Neuron (in vitro differentiated cells): ENCODE measurements around the gene MORC2.

Source experiments
- H2AFZ ChIP-seq: one replicate; pipeline ENCODE4 v1.6.1; 2013; ENCODE audit warnings: low read depth, mild to moderate bottlenecking, inconsistent platforms, low read length, moderate library complexity
- H3K27me3 ChIP-seq: one replicate; pipeline ENCODE4 v1.6.1; 2013; ENCODE audit warnings: low read length; ENCODE audit not compliant: insufficient read depth
- H3K36me3 ChIP-seq: one replicate; pipeline ENCODE4 v1.6.1; 2013; ENCODE audit warnings: low read length; ENCODE audit not compliant: insufficient read depth
- H3K4me1 ChIP-seq: one replicate; pipeline ENCODE4 v1.6.1; 2013; ENCODE audit warnings: low read length; ENCODE audit not compliant: insufficient read depth
- H3K4me3 ChIP-seq: 2 replicates; pipeline ENCODE4 v1.5.1; 2013; ENCODE audit warnings: mild to moderate bottlenecking, low read length, moderate library complexity
- H3K9me3 ChIP-seq: one replicate; pipeline ENCODE4 v1.6.1; 2013; ENCODE audit warnings: low read length

The MORC2 gene

DNA sequence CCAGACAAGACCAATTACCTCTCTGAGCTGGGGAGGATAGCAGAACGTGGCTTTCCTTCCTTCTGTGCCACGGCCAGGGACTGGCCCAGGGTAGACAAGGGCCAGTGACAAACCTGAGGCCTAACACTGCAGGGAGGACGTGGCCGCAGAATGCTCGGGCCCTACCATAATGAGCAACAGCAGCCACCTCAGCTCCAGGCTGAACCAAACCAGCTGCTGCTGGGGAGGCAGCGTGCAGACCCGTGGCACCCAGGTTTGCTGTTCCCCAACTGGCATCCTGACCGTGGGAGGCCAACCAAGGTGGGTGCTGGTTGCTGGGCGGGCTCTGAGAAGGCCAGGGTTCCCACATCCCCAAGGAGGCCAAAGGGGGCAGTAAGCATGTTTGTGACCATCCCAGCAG, 83.0 kb downstream of the MORC2 start:
- Histone ChIP-seq H3K36me3 (no peaks in the 10 kb centered on the region), H3K4me1 (no peaks in the 10 kb centered on the region), H3K27me3 (no peaks in the 10 kb centered on the region), H2AFZ (no peak overlapping the region), H3K9me3 (no peaks in the 10 kb centered on the region), H3K4me3 (no peak overlapping the region)

DNA sequence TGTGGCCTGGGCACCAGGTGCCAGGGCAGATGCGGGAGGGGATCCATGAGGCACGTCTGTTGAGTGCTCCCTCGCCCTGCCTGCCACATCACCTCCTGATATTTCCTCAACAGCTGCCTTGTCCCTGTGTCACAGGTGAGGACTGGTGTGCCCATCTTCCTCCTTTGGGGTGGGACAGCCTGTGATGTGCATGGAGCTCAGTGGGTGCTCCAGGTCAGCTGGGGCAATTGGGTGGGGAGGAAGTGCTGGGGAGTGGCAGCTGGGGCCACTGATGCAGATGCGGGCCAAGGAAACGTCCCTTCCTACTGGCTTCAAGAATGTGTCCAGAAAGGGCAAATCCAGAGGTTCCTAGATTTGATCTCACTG, 83.6 kb downstream of the MORC2 start:
- H3K36me3 ChIP-seq = no peaks in the 10 kb centered on the region
- no peaks in the 10 kb centered on the region for H3K27me3 ChIP-seq
- H3K9me3 ChIP-seq = no peaks in the 10 kb centered on the region
- no peak overlapping the region for H3K4me3 ChIP-seq
- H2AFZ ChIP-seq = no peak overlapping the region
- H3K4me1 ChIP-seq = no peaks in the 10 kb centered on the region

- no peaks in the 10 kb centered on the region for H3K4me1 ChIP-seq
- H2AFZ ChIP-seq = no peak overlapping the region
- H3K36me3 ChIP-seq = no peaks in the 10 kb centered on the region
- no peak overlapping the region for H3K4me3 ChIP-seq
- H3K9me3 ChIP-seq = no peaks in the 10 kb centered on the region
- H3K27me3 ChIP-seq = no peaks in the 10 kb centered on the region
Measured at GRCh38 chr22:30884211-30885000, 84.2 kb downstream of the MORC2 start.

DNA sequence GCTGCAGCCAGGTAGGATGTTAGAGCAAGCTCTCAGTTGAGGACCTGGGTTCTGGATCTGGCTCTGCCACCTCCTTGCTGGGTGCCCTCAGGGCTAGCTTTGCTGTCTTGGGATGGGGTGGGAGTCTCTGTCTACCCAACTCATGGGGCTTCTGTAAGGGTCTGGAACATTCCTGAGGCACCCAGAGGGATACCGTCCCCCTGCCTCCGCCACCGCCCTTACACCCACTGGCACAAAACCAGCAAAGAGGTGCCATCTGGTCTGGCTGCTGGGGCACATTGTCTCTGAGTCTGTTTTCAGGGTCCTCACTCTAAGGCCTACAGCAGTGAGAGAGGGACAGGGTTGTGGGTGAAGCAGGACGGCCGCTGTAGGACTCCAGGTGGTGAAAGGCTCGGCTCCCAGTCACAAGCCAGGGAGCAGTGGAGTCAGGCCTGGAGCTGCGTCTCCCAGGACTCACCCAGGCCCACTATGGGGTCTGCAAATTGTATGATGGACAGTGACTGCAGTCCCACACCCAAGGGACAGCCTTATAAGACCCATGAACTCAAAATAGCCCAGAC, 84.9 kb downstream of the MORC2 start:
- no peak overlapping the region for H2AFZ ChIP-seq
- H3K4me3 ChIP-seq = no peak overlapping the region
- H3K36me3 ChIP-seq = no peaks in the 10 kb centered on the region

GRCh38 chr22:30882974-30883533, 85.5 kb downstream of the MORC2 start:
- Histone ChIP-seq H3K4me3 (no peak overlapping the region), H3K36me3 (no peaks in the 10 kb centered on the region), H2AFZ (no peak overlapping the region), H3K27me3 (no peaks in the 10 kb centered on the region), H3K9me3 (no peaks in the 10 kb centered on the region), H3K4me1 (peaks cover 5% of the 10 kb centered on the region)

More for the DNA sequence above, 84.9 kb downstream of the MORC2 start:
- peaks cover 4% of the 10 kb centered on the region for H3K4me1 ChIP-seq
- H3K9me3 ChIP-seq = no peaks in the 10 kb centered on the region
- no peaks in the 10 kb centered on the region for H3K27me3 ChIP-seq

DNA sequence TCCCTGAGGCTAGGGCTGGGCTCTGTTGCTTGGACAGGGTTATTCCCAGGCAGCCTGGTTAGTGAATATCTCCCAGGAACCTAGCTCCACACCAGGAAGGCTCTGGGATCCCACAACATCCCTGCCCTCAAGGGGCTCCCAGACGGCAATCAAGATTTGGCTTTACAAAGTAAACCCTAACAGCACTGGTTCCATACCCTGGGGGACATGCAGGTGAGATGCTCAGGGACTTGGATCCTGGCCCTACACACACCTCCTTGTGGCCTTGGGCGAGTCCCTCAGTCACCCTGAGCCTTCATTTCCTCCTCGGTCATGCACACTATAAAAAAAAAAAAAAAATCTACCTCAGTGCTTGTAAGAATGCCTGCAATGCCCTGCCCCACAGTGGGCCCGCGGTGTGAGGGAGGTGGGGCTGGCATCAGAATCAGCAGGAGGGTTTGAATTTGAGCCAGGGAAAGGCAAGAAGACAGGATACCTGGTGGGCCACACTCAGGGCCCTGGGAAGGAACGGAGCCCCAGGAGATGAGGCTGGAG, 86.3 kb downstream of the MORC2 start:
- no peak overlapping the region for H3K4me3 ChIP-seq
- no peaks in the 10 kb centered on the region for H3K36me3 ChIP-seq
- H3K4me1 ChIP-seq = peaks cover 5% of the 10 kb centered on the region
- no peaks in the 10 kb centered on the region for H3K9me3 ChIP-seq
- H3K27me3 ChIP-seq = no peaks in the 10 kb centered on the region
- H2AFZ ChIP-seq = no peak overlapping the region

DNA sequence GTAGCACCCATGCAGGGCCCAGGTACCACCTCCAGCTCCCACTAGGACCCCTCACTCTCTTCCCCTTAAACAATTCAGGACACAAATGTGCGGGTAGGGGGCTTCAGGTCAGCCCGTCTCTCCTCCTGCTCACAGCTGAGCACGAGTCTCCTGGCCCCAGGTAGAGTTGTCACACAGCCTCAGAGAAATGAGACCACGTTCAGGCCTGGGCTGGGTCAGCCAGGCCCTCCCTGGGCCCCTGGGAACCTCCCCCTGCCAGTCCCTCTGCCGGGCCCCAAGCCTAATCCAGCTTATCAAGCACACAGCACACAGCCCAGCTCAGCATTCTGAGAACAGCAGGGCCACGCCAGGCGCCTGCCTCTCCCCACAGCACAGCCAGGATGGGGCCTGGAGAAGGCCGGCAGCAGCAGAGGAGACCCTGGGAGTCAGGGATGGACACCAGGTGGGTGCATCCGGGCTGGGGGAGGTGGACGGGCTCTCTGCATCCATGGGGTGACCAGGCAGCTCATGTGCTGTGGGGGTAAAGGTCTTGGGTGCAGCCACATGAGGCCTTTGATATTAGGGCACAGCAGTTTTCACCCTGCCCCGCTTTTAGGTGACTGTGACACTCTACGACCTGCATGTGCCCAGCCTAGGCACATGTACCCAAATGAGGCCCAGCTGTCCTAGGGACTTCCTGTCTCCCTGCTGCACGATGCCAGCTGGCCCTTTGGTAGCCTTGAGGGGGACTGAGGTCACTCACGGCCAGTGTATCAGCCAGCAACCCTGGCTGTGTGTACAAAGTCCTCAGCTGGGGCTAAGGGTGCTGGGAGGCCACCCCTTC, 87.0 kb downstream of the MORC2 start:
- H2AFZ ChIP-seq = no peak overlapping the region
- peaks cover 5% of the 10 kb centered on the region for H3K4me1 ChIP-seq
- no peaks in the 10 kb centered on the region for H3K27me3 ChIP-seq
- no peaks in the 10 kb centered on the region for H3K36me3 ChIP-seq
- H3K4me3 ChIP-seq = no peak overlapping the region
- H3K9me3 ChIP-seq = no peaks in the 10 kb centered on the region

- peaks cover 5% of the 10 kb centered on the region for H3K4me1 ChIP-seq
- no peak overlapping the region for H2AFZ ChIP-seq
Measured at GRCh38 chr22:30880847-30881246, 87.7 kb downstream of the MORC2 start.

GRCh38 chr22:30880181-30880601, 88.4 kb downstream of the MORC2 start:
- H3K36me3 ChIP-seq = no peaks in the 10 kb centered on the region
- H3K4me3 ChIP-seq = no peak overlapping the region
- peaks cover 5% of the 10 kb centered on the region for H3K4me1 ChIP-seq
- no peaks in the 10 kb centered on the region for H3K9me3 ChIP-seq
- no peak overlapping the region for H2AFZ ChIP-seq
- H3K27me3 ChIP-seq = no peaks in the 10 kb centered on the region

More at GRCh38 chr22:30880847-30881246, 87.7 kb downstream of the MORC2 start:
- H3K36me3 ChIP-seq = no peaks in the 10 kb centered on the region
- no peaks in the 10 kb centered on the region for H3K9me3 ChIP-seq
- no peaks in the 10 kb centered on the region for H3K27me3 ChIP-seq
- no peak overlapping the region for H3K4me3 ChIP-seq

GRCh38 chr22:30879415-30879797, 89.2 kb downstream of the MORC2 start:
- Histone ChIP-seq H3K9me3 (no peaks in the 10 kb centered on the region), H2AFZ (no peak overlapping the region), H3K27me3 (no peaks in the 10 kb centered on the region), H3K4me1 (peaks cover 5% of the 10 kb centered on the region), H3K36me3 (no peaks in the 10 kb centered on the region), H3K4me3 (no peak overlapping the region)

DNA sequence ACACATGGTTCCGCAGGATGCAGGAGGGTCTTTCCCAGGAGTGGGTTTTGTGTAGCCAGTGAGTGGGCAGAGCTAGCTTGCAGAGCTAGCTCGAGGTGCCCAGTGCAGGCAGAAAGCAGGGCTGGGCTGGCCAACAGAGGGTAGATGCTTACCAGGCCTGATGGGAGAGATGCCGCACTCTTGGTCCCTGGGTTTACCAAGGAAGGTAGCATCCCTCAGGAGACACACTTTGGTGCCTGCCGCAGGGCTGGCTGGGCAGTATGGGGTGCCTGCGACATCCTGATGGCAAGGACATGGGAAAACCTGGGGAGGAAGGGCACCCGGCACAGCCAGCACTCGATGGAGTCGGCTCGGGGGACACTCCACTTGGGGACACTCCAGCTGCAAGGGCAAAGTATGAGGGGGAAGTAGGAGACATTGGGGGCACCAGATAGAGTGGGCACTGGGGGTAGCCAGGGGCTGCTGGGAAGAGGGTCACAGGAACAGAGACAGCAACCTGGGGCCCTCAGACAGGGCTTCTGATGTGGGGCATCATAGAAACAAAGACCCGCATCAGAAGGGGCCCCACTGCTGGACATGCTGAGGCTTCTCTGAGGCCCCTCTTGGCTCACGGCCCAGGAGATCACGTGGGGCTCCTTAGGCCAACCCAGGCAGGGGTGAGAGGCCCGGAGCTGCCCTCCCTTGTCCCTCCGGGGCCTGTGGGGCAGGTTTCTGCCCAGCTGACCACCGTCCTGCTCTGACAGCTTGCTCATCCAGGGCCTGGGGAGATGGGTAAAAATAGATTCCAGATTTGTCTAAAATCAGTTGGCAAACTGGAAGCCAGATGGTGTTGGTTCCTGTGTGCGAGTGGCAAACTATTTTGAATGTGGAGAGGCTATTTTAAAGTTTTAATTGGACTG, 89.8 kb downstream of the MORC2 start:
- no peaks in the 10 kb centered on the region for H3K9me3 ChIP-seq
- no peaks in the 10 kb centered on the region for H3K36me3 ChIP-seq
- peaks cover 5% of the 10 kb centered on the region for H3K4me1 ChIP-seq

More for the DNA sequence above, 89.8 kb downstream of the MORC2 start:
- H3K27me3 ChIP-seq = no peaks in the 10 kb centered on the region
- H2AFZ ChIP-seq = no peak overlapping the region
- no peak overlapping the region for H3K4me3 ChIP-seq
